Activated naive CD8-positive, alpha-beta T cell treated with anti-CD3 and anti-CD28 coated beads, Interleukin-2, amount 10 ng/mL, durations not matched to agents 7 days and 5 days (primary cell): Measurements from ENCODE around the gene GAR1. TPM values are rescaled to one million over a fixed set of nuclear protein-coding genes. Genes with fewer than 3 reads are reported as not detected.
"Not testable (repeated sequence)": the region's sequence is repeated elsewhere in the genome, so short reads cannot be mapped to it uniquely, and the experiment has no call there.

Experiments used
- ATAC-seq: fragments of 150-1000 bp; cut with Tn5 transposase; one replicate; pipeline ENCODE4 v1.10.0; 2021; ENCODE audit warnings: low read depth, moderate library complexity
- POLR2A ChIA-PET: fragments of 350-600 bp; sonication (Branson Sonifier 250); formaldehyde crosslinking; loops from one replicate; lab custom pipeline; 2021; ENCODE audit warnings: antibody characterized with exemption; lab: Charles Lee
- DNase-seq: peaks from one replicate; pipeline ENCODE4 v3.0.0; 2021
- H3K27ac Mint-ChIP-seq: one replicate; pipeline ENCODE4 v1.8.0; 2022; ENCODE audit warnings: mild to moderate bottlenecking, mixed read lengths
- H3K27me3 Mint-ChIP-seq: one replicate; pipeline ENCODE4 v1.8.0; 2022; ENCODE audit warnings: mild to moderate bottlenecking, moderate library complexity, mixed read lengths
- H3K36me3 Mint-ChIP-seq: one replicate; pipeline ENCODE4 v1.8.0; 2021; ENCODE audit warnings: mild to moderate bottlenecking, mixed read lengths
- H3K4me1 Mint-ChIP-seq: one replicate; pipeline ENCODE4 v1.8.0; 2021; ENCODE audit warnings: mixed read lengths
- H3K4me3 Mint-ChIP-seq: one replicate; pipeline ENCODE4 v1.8.0; 2022; ENCODE audit warnings: mild to moderate bottlenecking, moderate library complexity, mixed read lengths
- H3K9me3 Mint-ChIP-seq: one replicate; pipeline ENCODE4 v1.8.0; 2021; ENCODE audit warnings: mixed read lengths
- total RNA-seq, 2 experiments: library from RNA; stranded (reverse); gene quantifications; one replicate each; pipeline ENCODE4 v1.2.3, GENCODE V29; 2021

The GAR1 gene
- total RNA-seq, 2 experiments from 2014 or later = 18.2 to 22.7 TPM

DNA sequence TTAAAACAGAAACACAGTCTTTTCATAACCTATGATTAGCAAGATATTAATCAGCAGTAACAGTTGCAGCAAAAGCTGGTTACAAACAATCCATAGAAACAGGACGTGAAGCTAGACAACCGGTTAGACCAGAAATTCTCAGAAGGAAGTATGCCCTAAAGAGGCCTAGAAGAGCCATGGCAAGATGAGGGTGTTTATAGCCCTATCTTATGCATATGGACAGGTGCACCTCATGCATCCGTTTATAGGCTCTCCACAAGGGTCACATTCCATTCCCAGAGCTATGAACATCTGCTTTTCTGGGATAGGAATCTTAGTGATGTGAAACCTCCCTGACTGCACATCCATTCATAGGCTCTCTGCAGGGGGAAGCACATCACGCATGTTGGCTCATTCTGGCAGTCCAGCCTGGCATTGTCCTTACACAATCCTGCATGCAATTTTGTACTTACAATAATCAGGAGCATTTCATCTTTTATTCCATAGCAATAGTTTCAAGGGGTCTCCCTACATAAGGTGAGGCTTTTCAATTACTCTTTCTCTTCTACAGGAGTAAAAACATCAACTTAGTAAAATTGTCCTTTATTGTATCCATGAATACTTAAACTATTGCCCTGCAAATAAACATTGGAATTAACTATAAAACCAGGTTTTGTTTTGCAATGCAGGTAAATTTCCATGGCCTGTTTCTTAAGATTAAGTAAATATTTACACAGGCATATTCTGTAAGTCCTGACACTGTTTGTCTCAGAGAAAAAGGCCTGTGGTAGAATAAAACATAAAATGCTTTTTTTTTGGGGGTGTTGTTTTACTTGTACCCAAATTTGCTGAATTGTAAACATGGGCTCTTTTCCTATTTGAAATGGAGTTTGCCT is 44.1 kb downstream of the GAR1 start:
- ATAC-seq, H3K4me3 Mint-ChIP-seq, H3K27ac Mint-ChIP-seq, DNase-seq, H3K27me3 Mint-ChIP-seq, H3K36me3 Mint-ChIP-seq, H3K9me3 Mint-ChIP-seq, POLR2A ChIA-PET, H3K4me1 Mint-ChIP-seq: not testable (repeated sequence)

DNA sequence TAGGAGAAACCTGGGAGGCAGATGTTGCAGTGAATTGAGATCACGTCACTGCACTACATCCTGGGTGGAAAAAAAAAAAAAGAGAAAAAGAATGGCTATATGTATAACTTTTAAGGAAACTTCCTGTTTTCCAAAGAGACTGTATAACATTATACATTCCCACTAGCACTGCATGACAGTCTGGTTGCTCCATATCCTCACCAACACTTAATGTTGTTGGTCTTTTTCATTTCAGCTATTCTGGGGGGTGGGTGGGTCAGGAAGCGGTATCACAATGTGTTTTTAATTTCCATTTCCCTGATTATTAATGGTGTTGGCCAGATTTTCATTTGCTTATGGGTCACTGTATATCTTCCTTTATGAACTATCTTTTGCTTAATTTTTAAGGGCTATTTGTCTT is 45.7 kb downstream of the GAR1 start:
- ATAC-seq = no peak
- POLR2A ChIA-PET = no interaction called here
- H3K4me3 Mint-ChIP-seq = no peak overlapping the region

GRCh38 chr4:109861916-109862511 is 46.5 kb downstream of the GAR1 start:
- POLR2A ChIA-PET = no interaction called here
- DNase-seq (no peak), ATAC-seq (no peak)
- Mint-ChIP-seq H3K27me3 (no peaks in the 10 kb centered on the region), H3K27ac (no peak overlapping the region), H3K9me3 (peaks cover 8% of the 10 kb centered on the region), H3K36me3 (peaks cover 2% of the 10 kb centered on the region), H3K4me1 (no peaks in the 10 kb centered on the region), H3K4me3 (no peak overlapping the region)

More for the DNA sequence above, 45.7 kb downstream of the GAR1 start:
- H3K4me1 Mint-ChIP-seq = no peaks in the 10 kb centered on the region
- no peak for DNase-seq
- H3K9me3 Mint-ChIP-seq = peaks cover 8% of the 10 kb centered on the region
- no peak overlapping the region for H3K27ac Mint-ChIP-seq
- no peaks in the 10 kb centered on the region for H3K27me3 Mint-ChIP-seq
- peaks cover 2% of the 10 kb centered on the region for H3K36me3 Mint-ChIP-seq

- ATAC-seq = no peak
- POLR2A ChIA-PET = no interaction called here
- Mint-ChIP-seq H3K9me3 (peaks cover 2% of the 10 kb centered on the region), H3K27ac (no peak overlapping the region), H3K27me3 (no peaks in the 10 kb centered on the region), H3K4me3 (no peak overlapping the region), H3K4me1 (no peaks in the 10 kb centered on the region), H3K36me3 (no peaks in the 10 kb centered on the region)
- no peak for DNase-seq
These were observed 48.6 kb downstream of the GAR1 start for GRCh38 chr4:109864134-109864533.

DNA sequence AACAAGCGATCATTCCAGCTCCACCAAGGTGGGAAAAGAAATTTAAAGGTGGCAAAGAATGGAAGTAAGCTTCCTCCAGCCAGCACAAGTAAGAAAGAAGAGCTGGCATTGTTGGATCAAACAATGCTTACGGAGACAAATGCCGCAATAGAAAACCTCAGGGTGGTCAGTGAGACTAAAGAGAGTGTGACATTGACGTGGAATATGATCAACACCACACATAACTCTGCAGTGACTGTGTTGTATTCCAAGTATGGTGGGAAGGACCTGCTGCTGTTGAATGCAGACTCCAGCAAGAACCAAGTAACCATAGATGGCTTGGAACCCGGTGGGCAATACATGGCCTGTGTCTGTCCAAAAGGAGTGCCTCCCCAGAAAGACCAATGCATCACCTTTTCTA is 54.5 kb downstream of the GAR1 start:
- H3K9me3 Mint-ChIP-seq = no peaks in the 10 kb centered on the region
- no peaks in the 10 kb centered on the region for H3K36me3 Mint-ChIP-seq
- H3K4me3 Mint-ChIP-seq = no peak overlapping the region
- no peak overlapping the region for H3K27ac Mint-ChIP-seq
- no peaks in the 10 kb centered on the region for H3K4me1 Mint-ChIP-seq
- POLR2A ChIA-PET = no interaction called here
- ATAC-seq (no peak), DNase-seq (no peak)
- no peaks in the 10 kb centered on the region for H3K27me3 Mint-ChIP-seq

DNA sequence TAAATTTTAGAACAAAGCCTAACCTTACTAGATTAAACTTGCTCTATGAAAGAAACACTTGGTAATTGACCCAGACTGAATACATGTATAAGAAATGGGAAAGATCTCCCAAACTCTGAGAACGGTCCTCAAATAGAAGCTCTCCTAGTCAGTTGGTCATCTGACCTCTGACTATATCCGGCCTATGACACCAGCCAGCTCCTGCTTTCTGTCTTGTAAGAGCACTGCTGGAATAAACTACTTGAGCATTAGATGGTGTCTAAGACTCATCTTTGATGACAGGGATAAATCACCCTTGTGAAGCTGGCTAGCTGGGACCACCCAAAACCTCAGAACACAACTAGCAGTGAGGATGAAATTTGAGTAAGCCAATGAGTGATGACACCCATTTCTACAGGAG is 56.5 kb downstream of the GAR1 start:
- no peak overlapping the region for H3K27ac Mint-ChIP-seq
- no peaks in the 10 kb centered on the region for H3K27me3 Mint-ChIP-seq
- ATAC-seq = no peak
- no peak overlapping the region for H3K4me3 Mint-ChIP-seq
- POLR2A ChIA-PET = interaction anchor here (0.5 kb wide), 1 partner anchor 172 kb away, joined by 5 read pairs; no protein-coding TSS in a partner anchor
- DNase-seq = no peak
- no peaks in the 10 kb centered on the region for H3K4me1 Mint-ChIP-seq
- no peaks in the 10 kb centered on the region for H3K36me3 Mint-ChIP-seq
- H3K9me3 Mint-ChIP-seq = no peaks in the 10 kb centered on the region

- Mint-ChIP-seq H3K4me3 (no peak overlapping the region), H3K4me1 (no peaks in the 10 kb centered on the region), H3K27ac (no peak overlapping the region), H3K36me3 (no peaks in the 10 kb centered on the region), H3K27me3 (no peaks in the 10 kb centered on the region), H3K9me3 (no peaks in the 10 kb centered on the region)
- POLR2A ChIA-PET = no interaction called here
- DNase-seq (no peak), ATAC-seq (no peak)
These were observed 57.5 kb downstream of the GAR1 start for GRCh38 chr4:109872950-109873656.

DNA sequence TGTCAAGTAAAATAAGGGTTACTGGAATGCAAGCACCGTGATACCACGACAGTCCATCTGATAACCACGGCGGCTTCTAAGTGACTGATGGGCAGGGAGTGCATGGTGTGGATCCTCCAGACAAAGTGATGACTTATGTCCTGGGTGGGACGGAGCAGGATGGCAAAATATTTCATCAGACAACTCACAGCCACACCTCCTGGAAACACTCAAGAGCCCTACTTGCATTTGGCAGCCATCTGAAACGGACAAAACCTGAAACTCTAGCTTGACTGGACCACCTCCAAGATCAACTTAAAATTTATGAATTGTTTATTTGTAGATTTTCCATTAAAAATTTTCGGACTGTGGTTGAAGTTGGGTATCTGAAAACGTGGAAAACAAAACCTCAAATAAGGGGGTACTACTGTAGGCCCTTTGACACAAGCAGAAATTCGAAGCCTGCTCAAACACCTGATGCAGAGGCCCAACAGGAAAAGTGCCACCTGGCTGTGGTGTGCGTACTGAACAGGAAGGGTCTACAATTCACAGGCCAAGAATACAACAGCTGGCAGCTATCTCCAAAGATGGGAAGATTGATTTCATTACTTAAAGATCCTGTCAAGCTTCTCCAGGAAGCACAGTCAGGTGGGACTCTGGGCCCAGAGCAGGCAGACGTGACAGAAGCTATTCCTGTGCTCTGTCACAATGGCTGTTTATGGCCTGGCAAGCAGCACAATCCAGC is 58.4 kb downstream of the GAR1 start:
- H3K9me3 Mint-ChIP-seq = no peaks in the 10 kb centered on the region
- POLR2A ChIA-PET = no interaction called here
- ATAC-seq (no peak), DNase-seq (no peak)
- no peaks in the 10 kb centered on the region for H3K4me1 Mint-ChIP-seq
- no peak overlapping the region for H3K4me3 Mint-ChIP-seq
- H3K27ac Mint-ChIP-seq = no peak overlapping the region
- H3K27me3 Mint-ChIP-seq = no peaks in the 10 kb centered on the region
- no peaks in the 10 kb centered on the region for H3K36me3 Mint-ChIP-seq

Other genes starting within 250 kb of the GAR1 start
- gene CASP6, start 112.3 kb upstream of the GAR1 start, total RNA-seq = 10 to 100 TPM; 25.5 to 35.5 TPM
- 10 to 100 TPM; 15.7 to 16.4 TPM for gene PLA2G12A, start 85.7 kb upstream of the GAR1 start, total RNA-seq
- gene CFI, start 13.8 kb upstream of the GAR1 start, total RNA-seq = not detected
- not detected for gene RRH, start 12.2 kb downstream of the GAR1 start, total RNA-seq
- gene LRIT3, start 32.3 kb downstream of the GAR1 start, total RNA-seq = under 1 TPM in 1 of 2 experiments, not detected in 1; 0.17 TPM
- not detected for gene EGF, start 97.1 kb downstream of the GAR1 start, total RNA-seq